Measurements from ENCODE around the gene SELENON.

The SELENON gene

DNA sequence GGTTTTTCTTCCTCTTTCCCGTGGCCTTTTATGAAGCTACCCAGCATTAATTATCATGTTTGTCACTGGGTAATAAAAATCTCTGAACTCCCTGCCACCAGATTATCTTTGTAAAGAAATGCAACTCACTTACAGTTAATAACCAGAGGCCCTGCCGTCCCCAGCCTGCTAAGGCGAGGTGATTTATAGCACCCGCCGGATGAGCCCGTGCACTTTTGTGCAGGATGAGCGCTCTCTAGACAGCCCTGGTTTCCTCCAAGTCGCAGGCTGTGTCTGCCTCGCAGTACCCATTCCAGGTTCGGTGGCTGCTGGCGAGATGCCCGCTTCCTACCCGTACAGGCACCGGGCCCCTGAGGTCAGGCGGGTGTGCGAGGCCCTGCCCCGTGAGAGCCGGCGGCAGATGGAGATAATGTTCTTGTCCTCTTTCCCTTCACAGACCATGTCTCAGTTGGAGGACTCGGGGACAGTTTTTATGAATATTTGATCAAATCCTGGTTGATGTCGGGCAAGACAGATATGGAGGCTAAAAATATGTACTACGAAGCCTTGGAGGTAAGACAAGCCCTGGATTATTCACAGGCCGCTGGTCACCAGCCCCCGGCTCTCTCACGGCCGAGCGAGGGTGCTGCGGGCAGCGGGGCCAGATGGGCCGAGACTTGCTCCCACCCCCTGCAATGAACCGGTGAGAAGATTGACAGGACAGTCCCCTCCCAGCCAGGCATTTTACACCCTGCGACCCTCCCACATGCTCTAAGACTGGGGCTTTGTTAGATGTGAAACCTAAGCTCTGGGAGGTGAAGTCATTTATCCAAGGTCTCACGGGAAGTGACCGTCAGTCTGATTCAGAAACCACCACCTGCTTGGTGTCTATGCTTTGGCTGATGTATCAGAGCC, 28.5 kb upstream of the SELENON start:
- peak; percentile 14 to 20 for DNase-seq

DNA sequence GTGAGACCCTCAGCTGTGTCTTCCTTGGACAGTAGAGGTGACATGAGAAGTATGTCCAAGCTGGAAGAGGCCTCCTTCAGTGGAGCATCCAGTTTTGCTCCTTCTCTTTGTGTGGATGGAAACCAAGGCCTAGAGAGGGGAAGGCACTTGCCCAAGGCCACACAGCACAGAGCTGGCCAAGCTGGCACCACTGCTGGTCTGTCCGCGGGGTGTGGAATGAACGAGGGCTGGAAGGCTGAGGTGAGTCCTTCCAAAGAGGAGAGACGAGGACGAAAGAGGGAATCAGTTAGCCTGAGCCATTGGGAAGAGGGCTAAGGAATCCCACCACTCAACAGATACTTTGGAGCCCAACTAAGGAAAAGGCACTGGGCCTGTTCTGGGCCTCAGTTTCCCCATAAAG, 27.8 kb upstream of the SELENON start:
- DNase-seq, result no peak

DNA sequence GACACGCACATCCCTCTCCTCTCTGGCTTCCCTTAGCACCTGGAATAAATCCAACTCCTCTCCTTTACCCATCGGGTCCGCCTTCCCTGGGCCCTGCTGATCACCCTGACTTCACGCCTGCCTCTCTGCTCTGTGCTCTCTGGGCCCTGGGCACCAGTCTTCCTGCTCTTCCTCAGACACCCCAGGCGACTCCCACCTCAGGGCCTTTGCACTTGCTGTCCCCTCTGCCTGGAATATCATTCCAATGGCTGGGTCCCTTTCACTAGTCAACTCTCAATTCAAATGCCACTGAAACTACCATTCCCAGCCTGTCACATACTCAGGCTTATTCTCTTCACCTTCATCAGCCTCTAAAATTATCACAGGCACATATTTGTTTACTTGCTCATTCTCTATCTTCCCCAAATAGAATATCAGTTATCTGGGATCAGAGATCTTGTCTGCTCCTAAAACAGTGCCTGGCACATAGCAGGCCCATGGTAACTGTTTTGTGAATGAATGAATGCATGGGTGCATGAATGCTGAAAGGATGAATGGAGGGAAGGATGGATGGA, 27.2 kb upstream of the SELENON start:
- DNase-seq, result no peak

DNA sequence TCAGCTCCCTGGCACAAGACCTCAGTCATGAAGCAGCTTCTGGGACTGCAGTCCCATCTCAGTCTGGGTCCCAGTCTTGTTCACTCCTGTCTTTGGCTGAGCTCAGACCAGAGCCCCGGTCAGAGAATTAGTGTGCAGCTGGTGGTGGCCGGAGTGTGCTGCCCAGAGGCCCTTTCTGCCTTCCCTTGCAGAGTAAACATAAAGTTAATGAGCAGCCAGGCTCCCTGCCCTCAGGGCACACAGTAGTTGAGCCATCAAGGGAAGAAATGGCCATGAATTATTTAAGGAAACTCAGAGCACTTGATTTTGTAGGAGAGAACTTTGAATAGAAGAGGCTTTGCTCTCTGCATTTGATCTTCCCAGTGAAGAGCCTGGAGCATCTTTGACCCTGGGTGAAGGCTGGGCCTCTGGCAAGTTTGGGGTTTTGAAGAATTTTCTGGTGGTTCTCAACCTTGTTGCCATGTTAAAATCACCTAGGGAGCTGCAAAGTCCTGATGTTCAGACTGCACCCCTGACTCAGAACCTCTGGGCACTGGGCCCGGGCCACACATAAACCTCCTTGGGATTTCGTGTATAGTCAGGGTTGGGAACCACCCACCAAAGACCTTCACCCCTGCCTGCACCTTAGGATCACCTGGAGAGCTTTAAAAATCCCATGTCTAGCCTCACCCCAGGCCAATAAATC, 26.4 kb upstream of the SELENON start:
- no peak for DNase-seq

DNA sequence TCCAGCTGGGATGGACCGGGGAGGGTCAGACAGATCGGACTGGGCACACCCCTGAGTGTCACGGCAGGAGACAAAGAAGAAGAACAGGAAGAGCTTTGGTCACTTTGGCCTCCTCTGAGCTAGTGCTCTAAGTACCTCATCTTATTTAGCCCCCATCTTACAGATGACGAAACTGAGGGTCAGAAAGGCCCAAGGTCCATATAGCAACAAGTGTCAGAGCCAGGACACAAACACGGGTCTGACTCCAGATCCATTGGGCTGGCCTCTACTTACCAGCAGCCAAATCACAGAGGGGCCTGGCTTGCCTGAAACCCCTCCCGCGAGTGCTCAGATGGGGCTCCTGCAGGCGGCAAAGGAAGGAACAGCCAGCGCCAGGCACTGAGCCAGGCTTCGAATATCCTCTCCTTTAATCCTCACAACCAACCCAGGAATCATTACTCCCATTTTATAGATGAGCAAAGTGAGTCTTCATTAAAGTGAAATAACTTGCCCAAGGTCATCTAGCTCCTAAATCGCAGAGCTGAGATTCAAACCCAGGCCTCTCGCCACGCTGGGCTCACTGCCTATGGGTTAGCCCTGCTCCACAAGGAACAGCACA, 25.7 kb upstream of the SELENON start:
- DNase-seq, result no peak

DNA sequence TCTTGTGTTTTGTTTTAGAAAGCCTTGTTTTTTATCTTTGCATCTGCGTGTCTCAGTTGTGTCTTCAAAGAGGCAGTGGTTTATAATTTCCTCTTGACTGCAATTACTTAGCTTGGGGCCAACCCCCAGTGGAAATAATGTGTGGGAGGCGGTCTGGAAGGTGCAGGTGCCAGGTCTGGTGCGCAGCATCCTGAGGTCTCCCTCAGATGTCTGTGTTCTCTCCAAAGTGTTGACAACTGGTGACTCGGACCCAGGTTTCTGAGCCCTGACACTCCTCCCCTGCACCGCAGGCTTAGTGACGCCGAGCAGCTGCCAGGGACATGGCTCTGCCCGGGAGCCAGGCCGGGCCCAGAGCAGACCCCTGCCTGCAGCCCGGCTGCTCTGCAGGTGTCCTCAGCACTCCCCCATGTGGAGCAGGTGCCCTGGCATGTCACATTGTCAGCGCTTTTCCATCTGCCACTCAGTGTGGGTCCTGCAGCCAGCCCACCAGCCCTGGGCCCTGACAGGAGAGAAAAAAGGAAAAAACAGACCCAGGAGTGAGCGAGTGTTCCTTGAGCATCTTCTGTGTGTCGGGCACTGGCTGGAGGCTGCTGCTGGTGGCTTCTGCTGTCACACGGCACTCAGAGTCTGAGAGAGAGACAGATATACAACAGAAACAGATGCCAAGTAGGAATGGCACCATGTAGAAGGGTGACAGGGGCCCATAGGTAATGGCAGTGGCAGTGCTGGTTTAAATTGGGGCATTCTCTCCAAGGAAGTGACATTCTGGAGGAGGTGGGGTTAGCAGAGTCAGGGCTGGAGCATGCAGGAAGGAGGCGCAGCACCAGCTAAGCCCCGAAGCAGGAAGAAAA, 24.8 kb upstream of the SELENON start:
- peak; percentile 86 to 87 for DNase-seq

DNA sequence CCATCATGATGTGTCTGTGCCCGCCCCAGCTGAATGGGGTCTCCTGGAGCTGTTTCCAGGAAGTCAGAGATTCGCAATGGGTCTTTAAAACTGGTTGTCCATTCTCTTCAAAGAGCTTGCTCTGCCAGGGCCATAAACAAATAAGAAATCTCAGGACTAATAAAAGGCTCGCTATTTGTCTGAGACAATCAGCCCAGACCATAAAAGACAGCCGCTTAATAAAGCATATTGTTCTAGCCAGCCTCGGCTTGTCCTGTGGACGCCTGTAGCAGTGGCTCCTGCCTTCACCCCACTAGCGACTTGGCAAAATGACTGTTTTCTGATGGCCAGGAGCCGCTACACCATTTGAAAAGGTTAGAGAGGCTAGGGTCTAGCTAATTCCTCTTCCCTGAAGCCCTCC, 20.6 kb upstream of the SELENON start:
- DNase-seq, result no peak

DNA sequence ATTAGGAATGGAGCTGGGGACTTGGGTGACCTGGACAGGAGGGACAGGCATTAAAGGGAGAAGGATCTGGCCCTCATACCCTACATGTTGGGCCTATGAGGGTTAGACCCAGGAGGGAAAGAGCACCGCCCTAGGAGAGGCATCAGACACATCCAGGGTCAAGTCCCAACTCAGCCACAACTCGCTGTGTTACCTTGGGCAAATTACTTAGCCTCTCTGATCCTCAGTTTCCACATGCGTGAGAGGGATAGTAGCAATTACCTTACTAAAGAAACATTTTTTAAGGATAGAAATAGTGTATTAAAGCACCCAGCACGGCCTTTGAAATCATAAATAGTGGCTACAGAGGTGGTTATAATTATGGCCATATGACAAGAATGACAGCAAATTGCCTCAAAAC, 20.1 kb upstream of the SELENON start:
- DNase-seq, result no peak

DNA sequence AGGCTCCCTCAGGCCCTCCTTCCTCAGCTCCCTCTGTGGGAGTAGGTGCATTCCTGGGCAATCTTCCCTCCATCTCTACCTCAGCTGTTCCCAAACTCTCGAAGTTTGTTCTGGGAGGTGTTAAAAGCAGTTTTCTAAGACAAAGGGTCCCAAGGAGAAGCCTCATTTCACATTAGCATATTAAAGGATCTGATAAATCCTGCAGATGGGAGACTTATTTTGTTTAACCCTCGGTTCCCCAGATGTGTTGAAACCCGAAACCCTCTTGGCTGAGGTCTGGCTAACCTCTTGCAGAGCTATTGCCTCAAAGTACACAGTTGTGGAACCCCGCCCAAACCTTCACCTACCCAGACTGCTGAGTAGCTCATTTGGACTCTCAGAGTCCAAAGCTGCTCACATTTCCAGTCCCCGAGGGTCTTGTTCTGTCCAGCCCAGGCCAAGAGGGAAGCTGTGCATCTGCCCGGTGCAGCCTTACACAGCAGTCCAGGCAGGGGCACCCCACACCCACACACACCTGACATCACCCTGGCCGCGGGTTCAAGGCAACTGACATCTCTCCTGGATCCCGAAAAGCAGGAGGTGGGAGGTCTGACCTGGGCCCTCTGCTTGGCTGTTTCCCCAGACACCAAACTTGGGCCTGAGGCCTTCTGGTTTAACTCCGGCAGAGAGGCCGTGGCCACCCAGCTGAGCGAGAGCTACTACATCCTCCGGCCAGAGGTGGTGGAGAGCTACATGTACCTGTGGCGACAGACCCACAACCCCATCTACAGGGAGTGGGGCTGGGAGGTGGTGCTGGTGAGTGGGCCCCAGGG, 19.5 kb upstream of the SELENON start:
- DNase-seq, result no peak

DNA sequence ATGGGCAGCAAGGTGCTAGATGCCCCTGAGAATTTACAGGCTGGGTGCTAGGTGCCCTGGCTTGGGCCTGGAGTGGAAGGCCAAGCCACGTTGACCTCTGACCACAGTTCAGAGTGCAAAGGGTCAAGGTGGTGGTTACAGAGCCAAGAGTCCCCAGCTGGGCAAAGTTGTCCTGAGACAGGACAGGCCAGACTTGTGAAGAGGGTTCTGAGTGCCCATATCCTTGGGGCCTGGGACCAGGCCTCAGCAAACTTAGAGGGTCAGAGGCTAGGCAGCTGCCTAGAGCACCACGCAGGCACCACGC, 18.9 kb upstream of the SELENON start:
- no peak for DNase-seq

DNA sequence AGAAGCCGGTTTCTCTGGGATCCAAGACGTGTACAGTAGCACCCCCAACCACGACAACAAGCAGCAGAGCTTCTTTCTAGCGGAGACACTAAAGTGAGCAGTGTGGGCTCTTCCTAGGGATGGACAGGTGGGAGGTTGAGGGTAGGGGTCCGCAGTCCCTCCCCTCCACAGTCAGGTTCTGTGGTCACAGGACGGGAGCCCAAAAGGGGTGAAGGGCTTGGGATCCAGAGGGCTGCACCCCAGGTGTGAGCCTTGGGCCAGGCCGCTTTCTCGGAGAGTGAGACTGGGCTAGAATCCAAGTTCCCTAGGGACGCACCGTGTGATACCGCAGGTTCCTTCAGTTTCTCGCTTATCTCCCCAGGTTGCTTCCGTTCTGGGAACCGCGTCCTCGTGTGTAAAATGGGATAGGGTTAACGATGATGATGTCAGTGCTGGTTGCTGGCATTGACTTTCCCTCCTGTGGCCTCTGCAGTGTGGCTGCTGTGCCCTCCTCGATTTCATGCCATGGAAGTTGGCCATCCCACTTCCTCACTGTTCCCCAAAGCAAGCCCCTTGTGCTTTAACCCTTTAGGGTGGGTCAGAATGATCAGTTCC, 17.3 kb upstream of the SELENON start:
- no peak for DNase-seq

DNA sequence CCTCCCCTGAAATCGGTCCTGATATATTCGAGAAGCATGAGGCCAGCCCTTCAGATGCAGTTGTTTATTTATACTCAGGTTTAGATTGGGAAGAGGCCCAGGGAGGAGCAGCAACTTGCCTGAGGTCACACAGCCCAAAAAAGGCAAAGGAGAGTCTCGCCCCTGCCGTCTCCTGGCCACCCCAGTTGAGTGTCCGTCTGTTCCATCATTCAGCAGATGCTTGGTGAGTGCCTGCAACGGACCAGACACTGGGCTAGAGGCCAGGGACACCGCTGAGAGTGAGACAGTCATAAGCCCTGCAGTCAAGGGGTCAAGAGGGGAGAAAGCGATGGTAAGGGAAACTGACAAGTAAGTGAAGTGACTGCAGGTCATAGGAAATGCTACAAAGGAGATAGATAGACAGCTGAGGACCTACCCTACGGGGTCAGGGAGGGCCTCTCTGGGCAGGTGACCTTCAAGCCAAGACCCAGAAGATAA, 15.4 kb upstream of the SELENON start:
- no peak for DNase-seq

DNA sequence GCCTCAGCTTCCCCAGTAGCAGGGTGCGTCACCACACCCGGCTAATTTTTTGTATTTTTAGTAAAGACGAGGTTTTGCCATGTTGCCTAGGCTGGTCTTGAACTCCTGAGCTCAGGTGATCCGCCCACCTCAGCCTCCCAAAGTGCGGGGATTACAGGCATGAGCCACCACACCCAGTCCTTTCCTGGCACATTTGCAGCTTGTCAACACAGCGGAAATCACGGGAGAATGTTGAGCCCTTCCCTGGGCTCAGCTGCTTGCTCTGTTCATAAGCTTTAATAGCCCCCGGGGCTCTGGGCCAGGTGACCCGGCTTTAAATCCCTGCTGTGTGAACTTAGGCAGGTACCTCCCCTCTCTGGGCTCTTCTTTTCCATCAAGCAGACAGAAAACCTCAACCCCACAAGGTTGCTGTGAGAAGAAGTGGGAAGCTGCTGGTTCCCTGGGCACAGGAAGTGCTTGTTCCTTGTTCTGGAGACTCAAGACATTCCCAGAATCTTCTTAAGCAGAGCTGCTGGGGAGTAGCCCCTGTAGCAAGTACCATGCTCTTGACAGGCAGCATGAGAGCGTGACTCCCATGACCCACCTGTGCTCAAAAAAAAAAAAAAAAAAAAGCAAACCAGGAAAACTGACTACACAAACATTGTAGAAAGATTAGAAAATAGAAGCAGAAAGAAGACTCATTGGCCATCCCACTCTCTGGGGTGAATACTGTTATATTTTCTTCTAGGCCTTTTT, 14.5 kb upstream of the SELENON start:
- DNase-seq, result no peak

DNA sequence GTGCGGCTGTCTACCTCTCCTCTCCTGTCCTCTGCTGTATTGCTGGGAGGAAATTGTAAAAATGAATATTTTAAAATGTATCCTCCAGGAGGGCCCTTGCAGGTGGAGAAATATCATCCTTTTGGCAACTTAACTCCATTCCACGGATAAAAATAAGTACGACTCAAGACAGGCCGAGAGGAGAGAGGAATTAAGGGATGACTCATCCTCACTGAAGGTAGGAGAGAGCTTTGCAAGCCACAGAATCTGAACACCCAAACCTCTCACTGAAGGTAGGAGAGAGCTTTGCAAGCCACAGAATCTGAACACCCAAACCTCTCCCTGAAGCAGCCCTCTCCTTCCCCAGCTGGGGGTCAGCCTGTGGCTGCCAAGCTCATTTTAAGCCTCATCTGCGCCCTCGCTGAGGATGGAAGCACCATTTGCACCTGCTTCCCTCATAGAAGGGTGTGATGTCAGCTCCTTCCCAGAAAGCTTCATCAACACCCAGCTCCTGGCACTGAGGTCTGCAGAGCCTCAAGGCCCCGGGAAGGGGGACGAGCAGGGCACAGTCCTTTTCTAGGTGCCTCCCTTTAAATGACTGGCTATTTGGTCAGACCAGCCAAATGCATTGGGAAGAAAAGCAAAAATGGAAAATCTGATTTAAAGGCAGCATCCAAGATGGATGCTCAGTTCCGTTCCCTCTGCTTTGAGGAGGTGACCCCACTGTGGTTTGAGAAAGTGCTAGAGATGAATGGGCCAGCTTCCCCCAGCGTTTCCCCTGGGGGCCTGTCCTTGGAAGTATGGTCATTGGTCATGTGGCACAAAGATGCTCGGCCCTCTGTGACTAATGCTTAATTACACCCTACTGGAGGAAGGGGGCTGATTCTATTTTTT, 12.9 kb upstream of the SELENON start:
- no peak for DNase-seq

DNA sequence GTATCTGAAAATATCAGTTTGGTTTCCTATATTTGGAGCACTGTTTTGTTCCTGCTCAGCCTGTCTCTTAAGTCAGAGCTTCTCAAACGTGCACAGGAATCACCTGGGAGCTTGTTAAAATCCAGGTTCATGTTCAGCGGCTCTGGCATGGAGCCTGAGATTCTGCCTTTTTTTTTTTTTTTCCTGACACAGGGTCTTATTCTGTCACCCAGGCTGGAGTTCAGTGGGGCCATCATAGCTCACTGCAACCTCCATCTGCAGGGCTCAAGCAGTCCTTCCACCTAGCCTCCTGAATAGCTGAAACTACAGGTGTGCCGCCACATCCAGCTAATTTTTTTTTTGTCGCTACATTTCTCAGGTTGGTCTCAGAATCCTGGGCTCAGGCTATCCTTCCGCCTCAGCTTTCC, 12.2 kb upstream of the SELENON start:
- no peak for DNase-seq

DNA sequence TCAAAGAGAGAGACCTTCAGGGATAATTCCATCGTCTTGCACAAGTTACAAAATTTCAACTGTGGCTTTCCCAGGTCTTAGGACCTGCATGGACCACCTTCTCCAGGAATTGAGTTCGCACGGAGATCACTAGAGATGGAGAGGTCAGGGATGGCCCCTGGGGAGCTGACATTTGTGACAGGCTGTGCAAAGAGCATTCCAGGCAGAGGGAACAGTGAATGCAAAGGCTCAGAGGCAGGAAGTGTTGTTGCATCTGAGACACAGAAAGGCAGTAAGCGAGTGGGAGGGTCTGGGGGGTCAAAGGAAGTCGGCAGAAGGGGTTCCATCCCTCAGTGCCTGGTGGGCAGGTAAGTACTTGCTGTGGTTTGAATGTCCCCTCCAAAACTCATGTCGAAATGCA, 9.5 kb upstream of the SELENON start:
- DNase-seq, result no peak

DNA sequence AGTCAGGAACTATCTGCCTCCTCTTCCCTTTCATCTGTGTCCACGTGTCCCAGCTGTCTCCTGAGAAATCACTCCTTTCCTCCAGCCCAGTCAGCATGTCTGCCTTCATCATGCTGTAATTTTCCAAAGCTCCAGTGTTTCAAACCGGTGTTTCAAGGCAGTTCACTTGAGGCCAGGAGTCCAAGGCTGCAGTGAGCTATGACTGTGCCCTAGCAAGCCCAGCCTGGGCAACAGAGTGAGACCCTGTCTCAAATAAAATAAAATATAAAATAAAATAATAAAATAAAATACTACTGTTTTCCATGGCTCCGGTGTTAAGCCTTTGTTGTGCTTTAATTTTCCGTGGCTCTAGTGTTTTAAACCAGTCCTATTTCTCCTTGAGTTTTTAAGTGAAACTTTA, 7.9 kb upstream of the SELENON start:
- no peak for DNase-seq

DNA sequence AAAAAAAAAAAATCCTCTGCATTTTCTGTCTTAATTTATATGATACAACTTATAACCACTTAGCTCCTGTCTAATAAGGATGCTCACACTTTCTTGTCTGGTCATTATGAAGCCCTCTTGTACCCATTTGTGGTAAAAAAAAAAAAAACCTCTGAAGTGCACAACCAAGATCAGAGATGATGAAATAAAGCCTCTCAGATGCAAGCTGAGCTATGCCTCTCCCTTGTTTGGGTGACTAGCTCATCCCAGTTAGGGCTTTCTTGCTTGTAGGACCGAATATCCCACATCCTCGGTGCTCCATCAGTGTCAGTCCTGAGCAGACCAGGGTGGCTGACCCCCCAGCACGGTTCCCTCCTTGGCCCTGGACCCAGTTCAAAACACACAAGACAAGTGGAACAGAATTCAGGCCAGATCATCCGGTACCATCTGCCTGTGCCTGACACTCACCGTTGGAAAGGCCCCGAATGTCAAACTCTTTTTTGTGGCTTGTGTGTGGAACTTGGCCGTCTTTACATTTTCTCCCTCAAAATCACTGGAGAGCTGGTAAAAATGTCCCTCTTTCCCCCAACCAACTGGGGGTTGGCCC, 6.3 kb upstream of the SELENON start:
- no peak for DNase-seq

DNA sequence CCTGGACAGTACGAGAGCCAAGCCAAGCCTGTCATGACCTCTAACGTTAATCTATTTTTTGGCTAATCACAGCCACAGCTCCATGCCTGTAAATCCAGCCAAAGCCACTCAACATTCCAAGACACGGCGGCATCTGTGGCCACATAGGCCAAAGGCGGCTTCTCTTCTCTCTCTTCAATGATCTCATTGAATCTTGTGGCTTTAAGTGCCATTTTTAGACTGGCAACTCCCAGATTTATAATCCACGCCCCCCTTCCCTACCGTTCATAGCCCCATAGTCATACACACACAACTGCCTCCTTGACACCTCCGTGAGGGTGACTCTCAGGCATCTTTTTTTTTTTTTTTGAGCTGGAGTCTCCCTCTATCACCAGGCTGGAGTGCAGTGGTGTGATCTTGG, 5.7 kb upstream of the SELENON start:
- no peak for DNase-seq

All from activated CD4-positive, alpha-beta T cell treated with anti-CD3 and anti-CD28 coated beads for 4 hours (primary cell).